Fibroblast of skin of left quadriceps (primary cell): ENCODE results near the gene JMJD1C.

Experiments used
- DNase-seq, 2 experiments: peaks; one replicate each; pipeline ENCODE4 v3.0.0-alpha.2; 2013; ENCODE audit warnings: low read depth in 2 of 2

JMJD1C gene

GRCh38 chr10:63437116-63437949 is 28.4 kb downstream of the JMJD1C start:
- DNase-seq: no peak

GRCh38 chr10:63436225-63436624 is 29.6 kb downstream of the JMJD1C start:
- no peak for DNase-seq

- no peak for DNase-seq
Measured at GRCh38 chr10:63434866-63435854, 30.6 kb downstream of the JMJD1C start.

GRCh38 chr10:63431962-63432797 is 33.6 kb downstream of the JMJD1C start:
- DNase-seq: no peak

- no peak for DNase-seq
Measured at GRCh38 chr10:63430999-63431356, 34.8 kb downstream of the JMJD1C start.

- DNase-seq: peak; percentile 20 to 23
Measured at GRCh38 chr10:63430091-63430998, 35.4 kb downstream of the JMJD1C start.

GRCh38 chr10:63429281-63429680 is 36.5 kb downstream of the JMJD1C start:
- peak; percentile 64 to 67 for DNase-seq

- no peak for DNase-seq
Measured at GRCh38 chr10:63427013-63427412, 38.8 kb downstream of the JMJD1C start.

- no peak for DNase-seq
Measured at GRCh38 chr10:63425512-63425911, 40.3 kb downstream of the JMJD1C start.

- DNase-seq: no peak
Measured at GRCh38 chr10:63424576-63424975, 41.2 kb downstream of the JMJD1C start.

GRCh38 chr10:63423494-63423893 is 42.3 kb downstream of the JMJD1C start:
- DNase-seq: no peak

GRCh38 chr10:63421591-63421990 is 44.2 kb downstream of the JMJD1C start:
- no peak for DNase-seq

GRCh38 chr10:63416376-63416775 is 49.4 kb downstream of the JMJD1C start:
- peak; percentile 54 to 56 for DNase-seq

GRCh38 chr10:63415640-63416244 is 50.0 kb downstream of the JMJD1C start:
- no peak for DNase-seq

- DNase-seq: no peak
Measured at GRCh38 chr10:63414481-63415260, 51.1 kb downstream of the JMJD1C start.

- DNase-seq: no peak
Measured at GRCh38 chr10:63413429-63413828, 52.3 kb downstream of the JMJD1C start.

- DNase-seq: no peak
Measured at GRCh38 chr10:63412304-63412703, 53.5 kb downstream of the JMJD1C start.

- no peak for DNase-seq
Measured at GRCh38 chr10:63410633-63411032, 55.1 kb downstream of the JMJD1C start.

GRCh38 chr10:63409465-63410027 is 56.2 kb downstream of the JMJD1C start:
- DNase-seq: peak; percentile 50 to 51
